GM23248 (cell line): ENCODE results near the gene DNAJC17. TPM values are rescaled to one million over a fixed set of nuclear protein-coding genes. Genes with fewer than 3 reads are reported as not detected.

ENCODE experiments used
- DNase-seq: peaks from one replicate; pipeline ENCODE4 v3.0.0-alpha.2; 2015
- H2AFZ ChIP-seq: fragments of 200-600 bp; sonication (generic); 2 replicates; pipeline ENCODE4 v1.6.1; 2016; ENCODE audit warnings: antibody characterized with exemption
- H3F3A ChIP-seq: fragments of 200-600 bp; sonication (generic); 2 replicates; pipeline ENCODE4 v1.6.1; 2016; ENCODE audit warnings: mild to moderate bottlenecking, antibody characterized with exemption, mixed run types; ENCODE audit not compliant: insufficient read depth
- H3K27ac ChIP-seq: fragments of 200-600 bp; sonication (generic); 2 replicates; pipeline ENCODE4 v1.5.1; 2016; ENCODE audit warnings: mild to moderate bottlenecking
- H3K27me3 ChIP-seq: fragments of 200-600 bp; sonication (generic); replicated peaks from 2 replicates; pipeline ENCODE4 v1.6.1; 2016; ENCODE audit warnings: mild to moderate bottlenecking; ENCODE audit not compliant: insufficient read depth
- H3K36me3 ChIP-seq: fragments of 200-600 bp; sonication (generic); 2 replicates; pipeline ENCODE4 v1.6.1; 2016; ENCODE audit warnings: low read depth, mild to moderate bottlenecking
- H3K4me1 ChIP-seq: fragments of 200-600 bp; sonication (generic); 2 replicates; pipeline ENCODE4 v1.6.1; 2016; ENCODE audit warnings: mild to moderate bottlenecking; ENCODE audit not compliant: insufficient read depth
- H3K4me2 ChIP-seq: fragments of 200-600 bp; sonication (generic); one replicate; pipeline ENCODE4 v1.6.1; 2016; ENCODE audit warnings: mild to moderate bottlenecking; ENCODE audit not compliant: unreplicated experiment
- H3K4me3 ChIP-seq: fragments of 200-600 bp; sonication (generic); 2 replicates; pipeline ENCODE4 v1.5.1; 2016; ENCODE audit warnings: mild to moderate bottlenecking
- H3K79me2 ChIP-seq: fragments of 200-600 bp; sonication (generic); 2 replicates; pipeline ENCODE4 v1.6.1; 2016; ENCODE audit warnings: mild to moderate bottlenecking; ENCODE audit not compliant: insufficient read depth
- H3K9ac ChIP-seq: fragments of 200-600 bp; sonication (generic); 2 replicates; pipeline ENCODE4 v1.6.1; 2016; ENCODE audit warnings: mild to moderate bottlenecking
- H3K9me2 ChIP-seq: fragments of 200-600 bp; sonication (generic); 2 replicates; pipeline ENCODE4 v1.6.1; 2016; ENCODE audit warnings: mixed run types, mild to moderate bottlenecking, moderate library complexity; ENCODE audit not compliant: insufficient read depth
- H3K9me3 ChIP-seq: fragments of 200-600 bp; sonication (generic); one replicate; pipeline ENCODE4 v1.6.1; 2017; ENCODE audit warnings: low read depth
- H4K20me1 ChIP-seq: fragments of 200-600 bp; sonication (generic); 2 replicates; pipeline ENCODE4 v1.6.0; 2016; ENCODE audit not compliant: insufficient read depth
- EZH2 ChIP-seq: fragments of 200-600 bp; sonication (generic); IDR thresholded peaks from 2 replicates; pipeline ENCODE4 v1.6.1; 2018; ENCODE audit warnings: antibody characterized with exemption, mild to moderate bottlenecking; ENCODE audit not compliant: insufficient read depth, poor library complexity, severe bottlenecking
- EZH2phosphoT487 ChIP-seq: fragments of 200-600 bp; sonication (generic); IDR thresholded peaks from 2 replicates; pipeline ENCODE4 v1.6.1; 2018; ENCODE audit warnings: antibody characterized with exemption, moderate library complexity, mild to moderate bottlenecking, low read depth; ENCODE audit not compliant: insufficient read depth
- WGBS, 2 experiments: methylation state at CpG; one replicate each; pipeline ENCODE4 v1.1.6; 2015 to 2017; ENCODE audit warnings: low lambda C conversion rate in 2 of 2, low coverage in 1 of 2; ENCODE audit errors: missing lambda C conversion rate in 2 of 2; 5-methylcytosine and 5-hydroxymethylcytosine counted together
- in situ Hi-C: fragments of 300-500 bp; cut with MboI; formaldehyde crosslinking; loops from 2 replicates; pipeline ENCODE4 v1.15.0; 2020
- polyA plus RNA-seq: library from polyadenylated mRNA; unstranded; fragments of >200 nt; fragmentation: Nextera tagmentation; extraction: Ambion mirVana; gene quantifications from 2 replicates; pipeline ENCODE4 v1.2.1, GENCODE V29; 2016
- total RNA-seq: library from RNA; depleted of rRNA; stranded (reverse); fragments of >200 nt; shearing (Covaris generic); gene quantifications from 2 replicates; pipeline ENCODE4 v1.2.3, GENCODE V29; 2014

DNAJC17 gene
- total and polyA plus RNA-seq, 2 experiments from 2014 or later, result 13.4 to 36.4 TPM

- Histone ChIP-seq H3K4me1 (peaks cover 15% of the 10 kb centered on the region), H3K9me2 (no peaks in the 10 kb centered on the region), H3K9me3 (no peaks in the 10 kb centered on the region), H3K36me3 (no peaks in the 10 kb centered on the region), H3K4me2 (no peak overlapping the region), H4K20me1 (no peaks in the 10 kb centered on the region), H3K4me3 (no peak overlapping the region), H3K9ac (no peak overlapping the region), H3K27me3 (no peaks in the 10 kb centered on the region), H3K79me2 (peaks cover 52% of the 10 kb centered on the region), H3F3A (peaks cover 18% of the 10 kb centered on the region), H2AFZ (no peak overlapping the region), H3K27ac (no peak overlapping the region)
- 95 to 96% methylated on average over 3 of the region's 3 CpGs for WGBS, 2 experiments
- no peak for TF ChIP-seq EZH2
- in situ Hi-C loops, result no loop called here
- DNase-seq, result no peak
These were observed 22.1 kb downstream of the DNAJC17 start for GRCh38 chr15:40785164-40785563.

GRCh38 chr15:40782609-40783227 lies 24.6 kb downstream of the DNAJC17 start:
- in situ Hi-C loops, result no loop called here
- no peak for TF ChIP-seq EZH2phosphoT487
- no peak for TF ChIP-seq EZH2
- peaks cover 41% of the 10 kb centered on the region for H3K79me2 ChIP-seq
- WGBS, 2 experiments, result 78 to 81% methylated on average over 8 of the region's 8 CpGs
- H3K4me1 ChIP-seq, result peaks cover 12% of the 10 kb centered on the region
- DNase-seq, result peak; percentile 28
- no peaks in the 10 kb centered on the region for H3K9me2 ChIP-seq
- no peak overlapping the region for H3K27ac ChIP-seq
- peaks cover 13% of the 10 kb centered on the region; the same call in 1 of the 2 replicates for H3K36me3 ChIP-seq
- H4K20me1 ChIP-seq, result no peaks in the 10 kb centered on the region
- H3K27me3 ChIP-seq, result no peaks in the 10 kb centered on the region
- no peak overlapping the region for H3K4me3 ChIP-seq
- no peaks in the 10 kb centered on the region for H3K9me3 ChIP-seq
- H3K9ac ChIP-seq, result no peak overlapping the region
- no peak overlapping the region for H2AFZ ChIP-seq
- H3K4me2 ChIP-seq, result no peak overlapping the region
- H3F3A ChIP-seq, result peaks cover 15% of the 10 kb centered on the region

- no peaks in the 10 kb centered on the region for H3K9me2 ChIP-seq
- no peak overlapping the region for H2AFZ ChIP-seq
- H3K79me2 ChIP-seq, result no peaks in the 10 kb centered on the region
- in situ Hi-C loops, result no loop called here
- no peaks in the 10 kb centered on the region for H3F3A ChIP-seq
- peak overlapping the region; percentile 37; the same call in 1 of the 2 replicates for H3K27ac ChIP-seq
- peak overlapping the region; percentile 62 for H3K4me2 ChIP-seq
- peaks cover 21% of the 10 kb centered on the region; the same call in 1 of the 2 replicates for H3K36me3 ChIP-seq
- peak overlapping the region; percentile 62; the same call in 1 of the 2 replicates for H3K9ac ChIP-seq
- no peaks in the 10 kb centered on the region for H3K27me3 ChIP-seq
- TF ChIP-seq EZH2 (no peak), EZH2phosphoT487 (no peak)
- 55 to 56% methylated on average over 11 of the region's 11 CpGs for WGBS, 2 experiments
- H4K20me1 ChIP-seq, result no peaks in the 10 kb centered on the region
- peaks cover 12% of the 10 kb centered on the region for H3K4me1 ChIP-seq
- H3K9me3 ChIP-seq, result no peaks in the 10 kb centered on the region
- no peak overlapping the region for H3K4me3 ChIP-seq
- peak; percentile 96 for DNase-seq
These were observed 30.6 kb downstream of the DNAJC17 start for GRCh38 chr15:40776537-40777141.

GRCh38 chr15:40775740-40776536 lies 31.3 kb downstream of the DNAJC17 start:
- no peak for DNase-seq
- WGBS, 2 experiments, result 91 to 97% methylated on average over 8 to 14 of the region's 14 CpGs
- Histone ChIP-seq H3K36me3 (peaks cover 21% of the 10 kb centered on the region; the same call in 1 of the 2 replicates), H3K4me1 (peaks cover 12% of the 10 kb centered on the region), H3K4me2 (no peak overlapping the region), H3K79me2 (no peaks in the 10 kb centered on the region), H3K9me2 (no peaks in the 10 kb centered on the region), H3K27me3 (no peaks in the 10 kb centered on the region), H3K9me3 (no peaks in the 10 kb centered on the region), H3K9ac (peak overlapping the region; percentile 62; the same call in 1 of the 2 replicates), H3F3A (no peaks in the 10 kb centered on the region), H4K20me1 (no peaks in the 10 kb centered on the region), H3K4me3 (no peak overlapping the region), H3K27ac (no peak overlapping the region), H2AFZ (no peak overlapping the region)
- in situ Hi-C loops, result no loop called here
- TF ChIP-seq EZH2phosphoT487 (no peak), EZH2 (no peak)
